ENCODE results near the gene LCORL.

DNA sequence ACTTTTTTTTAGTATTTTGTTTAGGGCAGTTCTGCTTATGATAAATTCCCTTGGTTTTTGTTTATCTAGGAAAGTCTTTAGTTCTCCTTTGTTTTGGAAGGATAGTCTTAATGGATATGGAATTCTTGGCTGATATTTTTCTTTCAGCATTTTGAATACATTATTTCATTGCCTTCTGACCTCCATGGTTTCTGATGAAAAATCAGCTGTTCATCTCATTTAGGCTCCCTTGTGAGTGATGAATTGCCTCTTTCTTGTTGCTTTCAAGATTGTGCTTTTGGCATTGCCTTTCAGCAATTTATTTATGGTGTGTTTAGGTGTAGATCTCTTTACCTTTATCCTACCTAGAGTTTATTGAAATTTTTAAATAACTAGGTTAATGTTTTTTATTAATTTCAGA, 41.5 kb upstream of the LCORL start:
- TF ChIP-seq, protein P1, sequence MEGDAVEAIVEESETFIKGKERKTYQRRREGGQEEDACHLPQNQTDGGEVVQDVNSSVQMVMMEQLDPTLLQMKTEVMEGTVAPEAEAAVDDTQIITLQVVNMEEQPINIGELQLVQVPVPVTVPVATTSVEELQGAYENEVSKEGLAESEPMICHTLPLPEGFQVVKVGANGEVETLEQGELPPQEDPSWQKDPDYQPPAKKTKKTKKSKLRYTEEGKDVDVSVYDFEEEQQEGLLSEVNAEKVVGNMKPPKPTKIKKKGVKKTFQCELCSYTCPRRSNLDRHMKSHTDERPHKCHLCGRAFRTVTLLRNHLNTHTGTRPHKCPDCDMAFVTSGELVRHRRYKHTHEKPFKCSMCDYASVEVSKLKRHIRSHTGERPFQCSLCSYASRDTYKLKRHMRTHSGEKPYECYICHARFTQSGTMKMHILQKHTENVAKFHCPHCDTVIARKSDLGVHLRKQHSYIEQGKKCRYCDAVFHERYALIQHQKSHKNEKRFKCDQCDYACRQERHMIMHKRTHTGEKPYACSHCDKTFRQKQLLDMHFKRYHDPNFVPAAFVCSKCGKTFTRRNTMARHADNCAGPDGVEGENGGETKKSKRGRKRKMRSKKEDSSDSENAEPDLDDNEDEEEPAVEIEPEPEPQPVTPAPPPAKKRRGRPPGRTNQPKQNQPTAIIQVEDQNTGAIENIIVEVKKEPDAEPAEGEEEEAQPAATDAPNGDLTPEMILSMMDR (IDR thresholded peaks at IDR 0.05), result no peak
- TF ChIP-seq, protein P2, sequence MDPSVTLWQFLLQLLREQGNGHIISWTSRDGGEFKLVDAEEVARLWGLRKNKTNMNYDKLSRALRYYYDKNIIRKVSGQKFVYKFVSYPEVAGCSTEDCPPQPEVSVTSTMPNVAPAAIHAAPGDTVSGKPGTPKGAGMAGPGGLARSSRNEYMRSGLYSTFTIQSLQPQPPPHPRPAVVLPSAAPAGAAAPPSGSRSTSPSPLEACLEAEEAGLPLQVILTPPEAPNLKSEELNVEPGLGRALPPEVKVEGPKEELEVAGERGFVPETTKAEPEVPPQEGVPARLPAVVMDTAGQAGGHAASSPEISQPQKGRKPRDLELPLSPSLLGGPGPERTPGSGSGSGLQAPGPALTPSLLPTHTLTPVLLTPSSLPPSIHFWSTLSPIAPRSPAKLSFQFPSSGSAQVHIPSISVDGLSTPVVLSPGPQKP (IDR thresholded peaks at IDR 0.05; ENCODE audit: low read depth, low read length), result no peak
- TF ChIP-seq RNF2 (IDR thresholded peaks at IDR 0.05; ENCODE audit: borderline replicate concordance, low read depth) (no peak), KDM1A (IDR thresholded peaks at IDR 0.05; ENCODE audit: low read depth) (no peak), SMC3 (IDR thresholded peaks at IDR 0.05) (no peak)

All from A549 (cell line).